Measurements from ENCODE around the gene KASH5.

DNA sequence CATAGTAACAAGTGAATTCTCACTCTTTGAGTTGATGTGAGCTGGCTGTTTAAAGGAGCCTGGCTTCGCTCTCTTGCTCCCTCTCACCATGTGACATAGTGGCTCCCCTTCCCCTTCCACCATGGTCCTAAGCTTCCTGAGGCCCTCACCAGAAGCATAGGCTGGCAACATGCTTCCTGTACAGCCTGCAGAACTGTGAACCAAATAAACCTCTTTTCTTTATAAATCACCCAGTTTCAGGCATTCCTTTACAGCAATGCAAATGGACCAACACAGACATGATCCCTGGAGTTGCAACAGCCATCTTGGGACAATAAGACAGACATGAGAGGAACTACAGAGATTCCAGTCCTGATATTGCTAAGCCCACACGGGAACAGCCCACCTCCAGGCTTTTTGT lies 38.5 kb upstream of the KASH5 start:
- TF ChIP-seq, protein P1, sequence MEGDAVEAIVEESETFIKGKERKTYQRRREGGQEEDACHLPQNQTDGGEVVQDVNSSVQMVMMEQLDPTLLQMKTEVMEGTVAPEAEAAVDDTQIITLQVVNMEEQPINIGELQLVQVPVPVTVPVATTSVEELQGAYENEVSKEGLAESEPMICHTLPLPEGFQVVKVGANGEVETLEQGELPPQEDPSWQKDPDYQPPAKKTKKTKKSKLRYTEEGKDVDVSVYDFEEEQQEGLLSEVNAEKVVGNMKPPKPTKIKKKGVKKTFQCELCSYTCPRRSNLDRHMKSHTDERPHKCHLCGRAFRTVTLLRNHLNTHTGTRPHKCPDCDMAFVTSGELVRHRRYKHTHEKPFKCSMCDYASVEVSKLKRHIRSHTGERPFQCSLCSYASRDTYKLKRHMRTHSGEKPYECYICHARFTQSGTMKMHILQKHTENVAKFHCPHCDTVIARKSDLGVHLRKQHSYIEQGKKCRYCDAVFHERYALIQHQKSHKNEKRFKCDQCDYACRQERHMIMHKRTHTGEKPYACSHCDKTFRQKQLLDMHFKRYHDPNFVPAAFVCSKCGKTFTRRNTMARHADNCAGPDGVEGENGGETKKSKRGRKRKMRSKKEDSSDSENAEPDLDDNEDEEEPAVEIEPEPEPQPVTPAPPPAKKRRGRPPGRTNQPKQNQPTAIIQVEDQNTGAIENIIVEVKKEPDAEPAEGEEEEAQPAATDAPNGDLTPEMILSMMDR (conservative IDR thresholded peaks at IDR 0.05; ENCODE audit: low read depth in 2 of 2), result no peak
- TF ChIP-seq CREB1 (CRISPR knock-in tag; IDR thresholded peaks at IDR 0.05; ENCODE audit: low read depth), result no peak
- TF ChIP-seq POLR2AphosphoS5 (IDR thresholded peaks at IDR 0.05; ENCODE audit: low read depth), result no peak

All from GM23338 (cell line).